T-helper 2 cell treated with Interferon-gamma antibody and Interleukin-4, amounts not matched to agents 5 μg/mL and 100 μg/mL, for 36 hours (primary cell): ENCODE data around the gene TSKU.
"Not testable (repeated sequence)": the region's sequence is repeated elsewhere in the genome, so short reads cannot be mapped to it uniquely, and the experiment has no call there.

Experiments used
- DNase-seq: peaks from one replicate; pipeline ENCODE4 v3.0.0; 2021; ENCODE audit warnings: low spot score
- H3K27ac Mint-ChIP-seq: one replicate; pipeline ENCODE4 v1.8.0; 2021; ENCODE audit warnings: mild to moderate bottlenecking, mixed read lengths
- H3K27me3 Mint-ChIP-seq: one replicate; pipeline ENCODE4 v1.8.0; 2021; ENCODE audit warnings: low read depth, mixed read lengths
- H3K36me3 Mint-ChIP-seq: one replicate; pipeline ENCODE4 v1.8.0; 2021; ENCODE audit warnings: low read depth, mixed read lengths
- H3K4me1 Mint-ChIP-seq: one replicate; pipeline ENCODE4 v1.8.0; 2021; ENCODE audit warnings: low read depth, mixed read lengths
- H3K4me3 Mint-ChIP-seq: one replicate; pipeline ENCODE4 v1.8.0; 2022; ENCODE audit warnings: mild to moderate bottlenecking, moderate library complexity, mixed read lengths
- H3K9me3 Mint-ChIP-seq: one replicate; pipeline ENCODE4 v1.8.0; 2021; ENCODE audit warnings: mixed read lengths

Gene TSKU

DNA sequence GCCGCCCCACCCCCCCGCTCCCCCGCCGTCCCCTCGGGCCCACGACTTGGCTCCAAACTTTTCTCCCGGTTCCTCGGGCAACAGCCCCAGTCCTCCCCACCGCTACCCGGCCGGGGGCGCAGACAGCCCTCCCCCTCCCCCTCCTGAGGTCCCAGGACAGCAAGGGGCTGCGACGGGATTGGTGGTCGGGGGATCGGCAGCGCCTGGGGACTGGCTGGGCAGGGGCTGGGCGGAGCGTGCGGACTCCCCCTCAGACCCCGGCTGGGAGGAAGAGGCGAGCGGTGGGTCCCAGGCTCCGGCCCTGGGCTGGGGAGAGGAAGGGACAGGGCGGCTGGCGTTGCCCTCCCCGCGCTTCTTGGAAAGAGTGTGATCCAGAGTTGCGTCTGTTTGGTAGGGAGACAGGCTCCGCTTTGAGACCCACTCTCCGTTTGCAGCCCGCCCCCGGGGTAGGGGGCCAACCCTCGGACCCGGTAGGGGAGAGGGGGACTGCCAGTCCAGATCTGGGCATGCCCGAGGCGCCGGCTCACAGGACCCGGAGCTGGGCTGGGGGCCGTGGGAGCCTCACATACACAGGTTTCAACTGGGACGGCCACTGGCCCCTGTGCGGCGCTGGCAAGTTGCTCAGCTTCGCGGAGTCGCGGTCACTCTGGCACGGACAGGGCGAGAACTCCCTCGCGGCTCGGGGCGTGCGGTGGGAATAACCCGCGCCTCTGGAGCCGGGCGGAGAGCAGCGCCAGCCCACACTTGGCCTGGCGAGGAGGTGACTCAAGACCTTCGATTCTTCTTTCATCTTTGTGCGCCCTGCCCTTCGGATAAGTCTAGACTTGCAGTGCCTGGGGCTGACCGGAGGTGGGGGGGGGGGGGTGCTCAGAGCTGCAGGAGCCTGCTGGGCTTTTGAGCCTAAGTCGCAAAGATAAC, 999 bp downstream of the TSKU start:
- Mint-ChIP-seq H3K27ac (no peak overlapping the region), H3K4me3 (peak overlapping the region; percentile 30), H3K36me3 (no peaks in the 10 kb centered on the region), H3K4me1 (peaks cover 22% of the 10 kb centered on the region), H3K9me3 (no peaks in the 10 kb centered on the region), H3K27me3 (peaks cover 17% of the 10 kb centered on the region)
- DNase-seq: no peak

DNA sequence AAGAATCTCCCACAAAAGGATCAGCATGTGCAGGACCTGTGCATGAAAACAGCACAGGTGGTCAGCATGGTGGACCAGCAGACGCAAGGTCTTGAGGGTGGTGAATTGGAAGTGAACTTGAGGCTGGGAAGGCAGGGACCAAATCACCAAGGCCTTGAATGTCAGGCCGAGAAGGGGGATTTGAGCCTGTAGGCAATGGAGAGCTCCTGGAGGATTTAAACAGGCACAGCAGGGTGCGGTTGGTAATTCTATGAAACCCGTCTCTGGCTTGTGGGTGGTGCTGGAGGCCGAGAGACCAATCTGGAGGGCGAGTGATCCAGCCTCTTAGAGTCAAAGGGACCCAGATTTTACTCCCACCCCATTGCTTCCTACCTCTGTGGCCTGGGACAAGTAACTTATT, 2.4 kb downstream of the TSKU start:
- H3K4me3 Mint-ChIP-seq: no peak overlapping the region
- H3K9me3 Mint-ChIP-seq: no peaks in the 10 kb centered on the region
- H3K4me1 Mint-ChIP-seq: peaks cover 22% of the 10 kb centered on the region
- no peaks in the 10 kb centered on the region for H3K36me3 Mint-ChIP-seq
- H3K27ac Mint-ChIP-seq: no peak overlapping the region
- H3K27me3 Mint-ChIP-seq: peaks cover 13% of the 10 kb centered on the region
- DNase-seq: no peak

DNA sequence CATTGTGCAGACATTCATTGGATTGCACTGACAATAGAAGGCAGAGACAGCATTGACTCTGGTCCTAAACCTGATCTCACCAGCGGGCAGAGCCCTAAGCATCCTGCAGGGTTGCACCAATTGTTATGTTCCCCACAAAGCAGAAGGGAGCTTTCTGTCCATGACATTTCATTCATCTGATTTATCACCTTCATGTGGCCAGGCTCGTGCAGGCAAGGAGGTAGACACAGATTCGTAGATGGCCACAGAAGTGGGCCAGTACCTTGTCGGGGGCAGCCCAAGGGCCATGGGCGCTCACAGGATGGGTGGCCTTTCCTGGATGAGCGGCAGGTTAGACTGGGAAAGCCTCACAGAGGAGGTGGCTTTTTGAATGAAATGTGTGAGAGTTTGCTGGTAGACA, 2.9 kb downstream of the TSKU start:
- Mint-ChIP-seq H3K4me1 (peaks cover 21% of the 10 kb centered on the region), H3K27me3 (peaks cover 12% of the 10 kb centered on the region), H3K9me3 (no peaks in the 10 kb centered on the region)

DNA sequence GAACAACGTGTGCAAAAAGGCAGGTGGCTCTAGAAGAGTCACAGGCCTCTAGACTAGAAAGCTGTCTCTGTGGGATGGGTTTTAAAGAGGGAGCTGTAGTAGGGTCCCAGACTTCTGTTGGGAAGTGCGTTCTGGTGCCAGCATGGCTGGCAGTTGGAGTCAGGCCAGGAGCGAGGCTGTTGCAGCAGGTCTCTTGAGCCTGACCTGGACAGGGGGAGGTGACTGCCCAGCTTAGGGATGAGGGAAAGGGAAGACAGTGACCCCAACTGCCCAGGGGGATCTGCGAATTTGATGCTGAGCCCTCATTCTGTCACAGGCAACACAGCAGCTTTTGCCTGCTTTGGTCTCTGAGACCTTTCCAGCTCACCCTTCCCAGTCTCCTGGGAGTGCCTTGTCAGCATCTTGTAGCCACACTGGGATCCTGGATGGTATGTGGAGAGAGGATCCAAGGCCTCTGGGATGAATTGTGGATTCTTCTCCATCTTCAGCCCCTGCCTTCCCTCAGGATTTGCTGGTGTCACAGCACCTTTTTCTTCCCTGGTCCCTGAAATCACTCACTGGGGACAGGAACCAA, 3.4 kb downstream of the TSKU start:
- Mint-ChIP-seq H3K9me3 (no peaks in the 10 kb centered on the region), H3K27me3 (peaks cover 12% of the 10 kb centered on the region), H3K36me3 (no peaks in the 10 kb centered on the region), H3K4me1 (peaks cover 19% of the 10 kb centered on the region), H3K4me3 (no peak overlapping the region), H3K27ac (no peak overlapping the region)
- DNase-seq: no peak

More for the DNA sequence above, 2.9 kb downstream of the TSKU start:
- no peak overlapping the region for H3K4me3 Mint-ChIP-seq
- no peak for DNase-seq
- H3K27ac Mint-ChIP-seq: no peak overlapping the region
- H3K36me3 Mint-ChIP-seq: no peaks in the 10 kb centered on the region

DNA sequence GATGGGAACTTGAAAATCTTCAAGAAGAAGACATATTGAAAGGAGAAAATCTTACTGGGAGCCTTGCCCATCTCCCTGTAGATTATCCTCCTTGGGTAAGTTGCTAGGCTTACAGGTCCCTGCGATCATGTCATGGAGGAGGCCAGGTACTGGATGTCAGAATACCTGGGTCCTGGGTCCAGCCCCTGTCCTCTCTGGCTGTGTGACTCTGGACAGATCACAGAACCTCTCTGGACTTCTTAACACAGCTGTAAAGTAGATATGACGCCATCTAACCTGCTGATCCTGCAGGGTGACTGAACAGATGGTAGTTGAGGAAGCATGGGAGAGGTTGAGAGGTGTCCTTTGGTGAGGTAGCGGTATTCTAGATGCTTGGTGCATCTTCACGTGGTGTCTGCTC, 4.1 kb downstream of the TSKU start:
- H3K27ac Mint-ChIP-seq: no peak overlapping the region
- H3K9me3 Mint-ChIP-seq: no peaks in the 10 kb centered on the region
- H3K27me3 Mint-ChIP-seq: peaks cover 12% of the 10 kb centered on the region
- no peaks in the 10 kb centered on the region for H3K36me3 Mint-ChIP-seq
- H3K4me3 Mint-ChIP-seq: no peak overlapping the region
- peaks cover 15% of the 10 kb centered on the region for H3K4me1 Mint-ChIP-seq
- no peak for DNase-seq

DNA sequence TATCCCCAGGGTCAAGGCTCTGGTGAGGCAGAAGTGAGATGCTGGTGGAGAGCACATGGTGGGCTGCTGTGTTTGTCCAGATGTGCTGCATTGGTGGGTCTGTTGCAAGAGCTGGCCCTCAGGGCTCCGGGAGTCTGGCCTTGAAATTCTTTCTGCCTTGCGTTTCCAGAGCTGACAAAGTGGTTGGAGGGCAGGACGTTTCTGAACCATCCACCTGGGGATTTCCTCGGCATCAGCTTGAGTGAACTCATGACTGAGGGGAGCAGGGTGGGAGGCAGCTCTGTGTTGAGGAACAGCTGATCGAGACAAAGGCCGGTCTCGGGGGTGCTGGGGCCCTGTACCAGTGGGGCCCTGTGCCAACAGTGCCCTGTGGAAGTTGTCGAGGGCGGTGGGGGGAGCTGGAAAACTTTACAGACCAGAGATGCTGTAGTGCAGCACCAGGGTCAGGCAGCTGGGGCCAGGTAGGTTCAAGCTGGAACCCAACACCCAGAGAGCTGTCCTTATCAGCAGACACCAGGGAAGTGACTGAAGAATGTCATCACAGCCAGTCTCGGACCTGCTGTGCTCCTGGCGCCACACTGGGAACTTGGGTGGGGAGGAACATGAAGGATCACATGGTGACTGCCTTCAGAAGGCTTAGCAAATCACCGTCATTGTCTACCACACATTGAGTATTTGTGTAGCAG, 4.9 kb downstream of the TSKU start:
- DNase-seq: no peak
- no peak overlapping the region for H3K27ac Mint-ChIP-seq
- no peak overlapping the region for H3K4me3 Mint-ChIP-seq
- no peaks in the 10 kb centered on the region for H3K9me3 Mint-ChIP-seq
- peaks cover 9% of the 10 kb centered on the region for H3K27me3 Mint-ChIP-seq
- H3K4me1 Mint-ChIP-seq: peaks cover 9% of the 10 kb centered on the region
- no peaks in the 10 kb centered on the region for H3K36me3 Mint-ChIP-seq

DNA sequence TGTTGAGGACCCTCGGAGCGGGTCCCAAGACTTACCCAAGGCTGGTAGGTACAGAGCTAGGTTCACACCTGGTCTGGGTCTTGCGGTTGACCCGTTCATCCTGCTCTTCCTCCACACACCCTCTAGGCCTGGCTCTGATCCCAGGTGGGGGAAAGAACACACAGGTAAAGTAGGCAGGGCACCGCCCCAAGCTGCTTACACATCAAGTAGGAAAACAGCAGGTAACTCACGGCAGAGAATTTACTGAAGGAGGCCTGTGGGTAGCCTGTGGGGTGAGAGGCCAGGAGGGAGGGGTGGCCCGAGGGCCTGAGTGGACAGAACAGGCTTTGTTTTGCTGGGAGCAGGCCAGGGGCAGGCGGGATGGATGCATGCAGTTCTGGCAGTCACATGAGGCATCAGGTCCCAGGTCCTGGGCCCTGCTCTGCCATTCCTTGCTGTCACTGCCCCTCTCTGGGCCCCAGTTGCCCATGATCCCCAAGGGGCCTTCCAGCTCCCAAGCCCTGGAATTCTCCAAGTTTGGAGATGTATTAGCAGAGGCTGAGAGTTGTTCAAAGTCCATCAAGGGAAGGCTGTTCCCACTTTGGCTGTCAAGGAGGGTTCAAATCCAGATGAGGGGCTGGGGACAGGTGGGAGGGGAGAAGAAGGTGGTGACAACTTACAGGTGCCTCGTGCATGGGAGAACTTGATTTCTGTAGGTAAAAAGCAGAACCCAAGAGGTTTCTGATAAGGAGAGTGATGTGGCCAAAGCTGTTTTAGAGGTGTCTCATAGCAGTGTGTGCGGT, 5.7 kb downstream of the TSKU start:
- peaks cover 9% of the 10 kb centered on the region for H3K27me3 Mint-ChIP-seq
- H3K27ac Mint-ChIP-seq: no peak overlapping the region
- H3K36me3 Mint-ChIP-seq: no peaks in the 10 kb centered on the region

DNA sequence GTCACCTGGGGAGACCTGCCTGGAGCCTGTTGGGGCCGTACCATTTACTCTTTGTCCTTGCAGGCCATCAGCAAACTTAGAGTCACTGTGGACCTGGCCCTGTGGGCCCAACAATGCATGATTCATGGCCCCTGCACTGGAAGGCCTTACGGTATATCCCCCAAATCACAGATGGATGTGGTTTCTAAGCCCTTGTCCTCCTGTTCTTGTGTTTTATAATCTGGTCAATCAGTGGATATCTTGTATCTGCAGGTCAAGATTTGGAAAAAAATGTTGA, 6.2 kb downstream of the TSKU start:
- no peaks in the 10 kb centered on the region for H3K36me3 Mint-ChIP-seq
- H3K9me3 Mint-ChIP-seq: no peaks in the 10 kb centered on the region
- H3K27me3 Mint-ChIP-seq: peaks cover 9% of the 10 kb centered on the region
- DNase-seq: no peak
- H3K4me1 Mint-ChIP-seq: peaks cover 9% of the 10 kb centered on the region
- no peak overlapping the region for H3K27ac Mint-ChIP-seq
- no peak overlapping the region for H3K4me3 Mint-ChIP-seq

More for the DNA sequence above, 5.7 kb downstream of the TSKU start:
- Mint-ChIP-seq H3K9me3 (no peaks in the 10 kb centered on the region), H3K4me1 (peaks cover 9% of the 10 kb centered on the region), H3K4me3 (no peak overlapping the region)
- DNase-seq: no peak

DNA sequence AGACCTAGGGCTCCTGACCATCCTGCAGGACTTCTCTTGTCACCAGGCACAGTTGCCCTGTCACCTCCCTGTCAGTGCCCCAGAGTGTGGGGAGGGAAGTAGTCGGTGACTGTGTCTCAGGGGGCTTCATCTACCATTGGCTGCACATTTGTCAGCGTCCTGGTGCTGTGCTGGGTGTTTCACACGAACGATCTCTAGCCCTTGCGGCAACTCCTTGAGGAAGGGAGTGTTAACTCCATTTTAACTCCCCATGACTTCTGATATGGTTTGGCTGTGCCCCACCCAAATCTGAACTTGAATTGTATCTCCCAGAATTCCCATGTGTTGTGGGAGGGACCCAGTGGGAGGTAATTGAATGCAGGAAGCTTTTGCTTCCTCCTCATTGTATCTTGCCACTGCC, 7.1 kb downstream of the TSKU start:
- H3K9me3 Mint-ChIP-seq: no peaks in the 10 kb centered on the region
- peaks cover 3% of the 10 kb centered on the region for H3K27me3 Mint-ChIP-seq
- peaks cover 3% of the 10 kb centered on the region for H3K4me1 Mint-ChIP-seq
- no peak for DNase-seq
- no peak overlapping the region for H3K27ac Mint-ChIP-seq
- H3K4me3 Mint-ChIP-seq: no peak overlapping the region
- H3K36me3 Mint-ChIP-seq: no peaks in the 10 kb centered on the region

DNA sequence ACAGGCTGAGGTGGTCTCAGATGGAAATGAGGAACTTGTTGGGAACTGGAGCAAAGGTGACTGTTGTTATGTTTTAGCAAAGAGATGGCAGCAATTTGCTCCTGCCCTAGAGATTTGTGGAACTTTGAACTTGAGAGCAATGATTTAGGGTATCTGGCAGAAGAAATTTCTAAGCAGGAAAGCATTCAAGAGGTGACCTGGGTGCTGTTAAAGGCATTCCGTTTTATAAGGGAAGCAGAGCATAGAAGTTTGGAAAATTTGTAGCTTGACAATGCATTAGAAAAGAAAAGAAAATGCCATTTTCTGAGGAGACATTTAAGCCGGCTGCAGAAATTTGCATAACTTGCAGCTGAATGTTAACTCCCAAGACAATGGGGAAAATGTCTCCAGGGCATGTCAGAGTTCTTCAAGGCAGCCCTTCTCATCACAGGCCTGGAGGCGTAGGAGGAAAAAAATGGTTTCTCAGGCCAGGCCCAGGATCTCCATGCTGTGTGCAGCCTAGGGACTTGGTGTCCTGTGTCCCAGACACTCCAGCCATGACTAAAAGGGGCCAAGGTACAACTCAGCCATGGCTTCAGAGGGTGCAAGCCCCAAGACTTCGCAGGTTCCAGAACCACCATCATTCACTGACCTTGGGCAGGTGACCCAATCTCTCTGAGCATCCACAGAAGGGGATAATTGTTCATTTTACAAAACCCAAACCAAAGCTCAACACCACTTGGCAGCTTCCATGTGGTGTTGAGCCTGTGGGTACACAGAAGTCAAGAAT, 8.0 kb downstream of the TSKU start:
- H3K4me3 Mint-ChIP-seq, H3K27ac Mint-ChIP-seq, DNase-seq, H3K4me1 Mint-ChIP-seq, H3K9me3 Mint-ChIP-seq, H3K36me3 Mint-ChIP-seq, H3K27me3 Mint-ChIP-seq: not testable (repeated sequence)

DNA sequence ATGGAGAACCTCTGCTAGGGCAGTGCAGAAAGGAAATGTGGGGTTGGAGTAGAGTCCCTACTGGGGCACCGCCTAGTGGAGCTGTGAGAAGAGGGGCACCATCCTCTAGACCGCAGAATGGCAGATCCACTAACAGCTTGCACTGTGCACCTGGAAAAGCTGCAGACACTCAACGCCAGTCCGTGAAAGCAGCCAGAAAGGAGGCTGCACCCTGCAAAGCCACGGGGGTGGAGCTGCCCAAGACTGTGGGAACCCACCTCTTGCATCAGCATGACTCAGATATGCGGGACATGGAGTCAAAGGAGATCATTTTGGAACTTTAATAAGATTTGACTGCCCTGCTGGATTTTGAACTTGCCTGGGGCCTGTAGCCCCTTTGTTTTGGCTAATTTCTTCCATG, 8.7 kb downstream of the TSKU start:
- H3K4me1 Mint-ChIP-seq: no peaks in the 10 kb centered on the region
- H3K27ac Mint-ChIP-seq: no peak overlapping the region
- H3K4me3 Mint-ChIP-seq: no peak overlapping the region
- no peaks in the 10 kb centered on the region for H3K9me3 Mint-ChIP-seq
- H3K36me3 Mint-ChIP-seq: no peaks in the 10 kb centered on the region
- no peaks in the 10 kb centered on the region for H3K27me3 Mint-ChIP-seq
- no peak for DNase-seq

DNA sequence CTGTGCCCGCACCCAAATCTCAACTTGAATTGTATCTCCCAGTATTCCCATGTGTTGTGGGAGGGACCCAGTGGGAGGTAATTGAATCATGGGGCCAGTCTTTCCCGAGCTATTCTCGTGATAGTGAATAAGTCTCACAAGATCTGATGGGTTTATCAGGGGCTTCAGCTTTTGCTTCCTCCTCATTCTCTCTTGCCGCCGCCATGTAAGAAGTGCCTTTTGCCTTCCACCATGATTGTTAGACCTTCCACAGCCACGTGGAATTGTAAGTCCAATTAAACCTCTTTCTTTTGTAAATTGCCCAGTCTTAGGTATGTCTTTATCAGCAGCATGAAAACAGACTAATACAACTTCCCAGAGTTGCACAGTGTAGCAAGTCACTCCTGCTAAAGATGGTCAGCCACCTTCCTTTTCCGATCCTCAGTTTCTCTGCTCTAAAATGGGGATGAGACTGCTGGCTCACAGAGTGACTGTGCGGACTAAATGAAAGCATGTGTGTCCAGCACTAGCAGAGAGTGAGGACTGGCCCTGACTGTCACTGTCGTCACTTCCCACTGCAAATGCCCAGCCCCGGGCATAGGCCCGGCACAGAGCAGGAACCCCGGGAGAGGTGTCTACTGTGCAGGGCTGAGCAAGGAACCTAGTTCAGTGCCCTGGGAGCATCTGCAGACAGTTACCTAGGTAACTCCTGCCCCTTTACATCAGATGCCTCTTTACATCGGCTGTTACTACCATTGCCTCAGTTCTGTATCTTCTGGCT, 9.5 kb downstream of the TSKU start:
- no peak for DNase-seq
- H3K9me3 Mint-ChIP-seq: no peaks in the 10 kb centered on the region
- H3K4me3 Mint-ChIP-seq: no peak overlapping the region
- H3K36me3 Mint-ChIP-seq: no peaks in the 10 kb centered on the region
- H3K27me3 Mint-ChIP-seq: no peaks in the 10 kb centered on the region
- no peaks in the 10 kb centered on the region for H3K4me1 Mint-ChIP-seq
- H3K27ac Mint-ChIP-seq: no peak overlapping the region
